ENCODE results near the gene CLDN15.
A peak's percentile ranks its signal among the peaks of the same experiment; 100 is the strongest.
"Not testable (repeated sequence)": the region's sequence is repeated elsewhere in the genome, so short reads cannot be mapped to it uniquely, and the experiment has no call there.

Gene CLDN15, protein sequence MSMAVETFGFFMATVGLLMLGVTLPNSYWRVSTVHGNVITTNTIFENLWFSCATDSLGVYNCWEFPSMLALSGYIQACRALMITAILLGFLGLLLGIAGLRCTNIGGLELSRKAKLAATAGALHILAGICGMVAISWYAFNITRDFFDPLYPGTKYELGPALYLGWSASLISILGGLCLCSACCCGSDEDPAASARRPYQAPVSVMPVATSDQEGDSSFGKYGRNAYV

DNA sequence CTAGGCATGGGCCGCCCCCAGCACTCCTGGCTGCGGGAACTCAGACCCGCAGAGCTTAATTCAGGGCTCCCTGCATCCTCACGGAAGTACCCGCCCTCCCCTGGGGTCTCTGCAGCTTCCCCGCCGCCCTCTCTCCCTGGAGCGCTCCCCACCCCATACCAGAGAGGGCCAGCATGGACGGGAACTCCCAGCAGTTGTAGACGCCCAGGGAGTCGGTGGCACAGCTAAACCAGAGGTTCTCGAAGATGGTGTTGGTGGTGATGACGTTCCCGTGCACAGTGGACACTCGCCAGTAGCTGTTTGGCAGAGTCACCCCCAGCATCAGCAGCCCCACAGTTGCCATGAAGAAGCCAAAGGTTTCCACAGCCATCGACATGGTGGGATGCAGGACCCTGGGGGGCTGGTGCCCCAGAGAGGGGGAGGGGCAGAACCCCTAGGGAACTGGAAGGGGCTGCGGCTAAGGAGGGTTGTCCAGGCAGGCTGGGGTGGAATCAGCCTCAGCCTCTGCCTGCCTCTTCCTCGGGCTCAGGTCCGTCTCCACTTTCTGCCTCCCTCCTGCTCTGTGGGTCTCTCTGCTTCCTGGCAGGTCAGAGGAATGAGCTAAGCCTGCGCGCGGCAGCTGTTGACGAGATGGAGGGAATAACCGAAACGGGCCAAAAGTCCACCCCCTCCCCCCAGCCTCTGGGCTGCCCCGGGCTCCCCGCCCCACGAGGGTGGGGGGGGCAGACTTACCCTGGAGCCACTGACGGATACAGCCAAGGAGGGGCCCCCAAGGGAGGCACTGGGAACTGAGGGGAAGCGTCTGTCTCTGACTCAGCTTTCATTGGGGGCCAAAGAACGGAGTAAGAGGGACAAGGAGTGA lies at the start of gene CLDN15:
Gene CLDN15, minus strand, starts transcription at position 597 of the 862 bp plus-strand sequence. Its CDS starts 221 bp downstream, at position 376.
- DNase-seq: no peak

DNA sequence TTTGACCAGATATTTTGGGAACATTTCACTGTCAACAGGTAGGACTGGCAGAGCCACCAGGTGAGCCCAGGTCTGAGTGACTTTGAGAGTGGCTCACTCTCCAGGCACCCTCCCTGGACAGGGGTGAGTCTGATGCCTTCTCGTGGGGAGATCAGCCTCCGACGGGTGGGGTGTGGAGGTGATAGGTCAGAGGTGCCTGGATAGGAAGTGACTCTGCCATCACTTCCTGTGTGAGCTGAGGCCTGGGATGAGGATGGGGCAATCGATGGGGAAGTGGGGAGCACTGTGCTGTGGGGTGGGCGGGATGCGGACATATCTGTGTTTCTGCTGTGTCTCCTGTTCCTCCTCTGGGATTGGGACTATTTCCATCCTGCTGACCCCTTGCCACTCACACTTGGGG lies 49.4 kb upstream of the CLDN15 start:
- DNase-seq: no peak

DNA sequence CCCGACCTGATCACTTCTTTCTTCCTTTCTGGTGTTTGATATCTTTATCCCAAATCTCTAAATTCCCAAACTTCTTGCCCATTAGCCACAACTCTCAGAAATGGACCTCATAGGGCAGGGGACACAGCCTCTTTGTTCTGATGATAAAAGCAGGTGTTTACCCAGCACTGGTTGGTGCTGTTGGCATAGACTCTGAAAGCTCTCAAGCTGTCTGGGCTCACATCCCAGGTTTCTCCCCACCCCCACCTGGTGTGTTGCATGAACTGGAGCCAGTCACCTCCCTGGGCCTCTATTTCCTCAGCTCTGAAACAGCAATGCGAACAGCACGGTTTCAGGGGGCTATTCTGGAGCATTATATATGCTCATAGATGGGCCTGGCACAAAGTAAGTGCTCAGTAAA lies 48.3 kb upstream of the CLDN15 start:
- DNase-seq: not testable (repeated sequence)

DNA sequence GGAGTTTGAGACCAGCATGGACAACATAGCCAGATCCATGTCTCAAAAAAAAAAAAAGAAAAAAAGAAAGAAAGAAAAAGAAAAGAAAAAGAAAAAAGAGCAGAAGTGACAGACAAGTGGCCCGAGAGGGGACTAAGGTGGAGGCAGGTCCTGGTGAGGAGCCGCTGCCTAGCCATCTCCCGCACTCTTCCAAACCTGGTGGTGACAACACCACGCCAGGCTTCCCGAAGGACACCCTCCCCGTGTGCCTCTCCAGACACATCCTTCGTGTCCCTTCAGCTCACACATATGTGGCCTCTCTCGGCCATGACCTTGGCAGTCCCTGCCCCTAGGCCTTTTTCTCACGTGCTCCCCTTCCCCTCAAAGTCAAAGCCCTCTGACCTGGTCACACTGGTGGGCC lies 47.6 kb upstream of the CLDN15 start:
- DNase-seq: no peak

DNA sequence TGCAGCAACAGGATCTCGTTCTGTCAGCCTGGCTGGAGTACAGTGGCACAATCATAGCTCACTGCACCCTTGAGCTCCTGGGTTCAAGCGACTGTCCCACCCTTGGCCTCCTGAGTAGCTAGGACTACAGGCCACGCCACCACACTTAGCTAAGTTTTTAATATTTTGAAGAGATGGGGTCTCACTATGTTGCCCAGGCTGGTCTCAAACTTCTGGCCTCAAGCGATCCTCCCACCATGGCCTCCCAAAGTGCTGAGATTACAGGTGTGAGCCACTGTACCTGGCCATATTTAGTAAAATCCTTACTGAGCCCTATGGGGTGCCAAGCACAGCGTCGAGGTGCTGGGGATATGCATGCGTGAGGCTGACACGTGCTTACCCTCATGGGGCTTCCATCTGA lies 43.3 kb upstream of the CLDN15 start:
- DNase-seq: not testable (repeated sequence)

DNA sequence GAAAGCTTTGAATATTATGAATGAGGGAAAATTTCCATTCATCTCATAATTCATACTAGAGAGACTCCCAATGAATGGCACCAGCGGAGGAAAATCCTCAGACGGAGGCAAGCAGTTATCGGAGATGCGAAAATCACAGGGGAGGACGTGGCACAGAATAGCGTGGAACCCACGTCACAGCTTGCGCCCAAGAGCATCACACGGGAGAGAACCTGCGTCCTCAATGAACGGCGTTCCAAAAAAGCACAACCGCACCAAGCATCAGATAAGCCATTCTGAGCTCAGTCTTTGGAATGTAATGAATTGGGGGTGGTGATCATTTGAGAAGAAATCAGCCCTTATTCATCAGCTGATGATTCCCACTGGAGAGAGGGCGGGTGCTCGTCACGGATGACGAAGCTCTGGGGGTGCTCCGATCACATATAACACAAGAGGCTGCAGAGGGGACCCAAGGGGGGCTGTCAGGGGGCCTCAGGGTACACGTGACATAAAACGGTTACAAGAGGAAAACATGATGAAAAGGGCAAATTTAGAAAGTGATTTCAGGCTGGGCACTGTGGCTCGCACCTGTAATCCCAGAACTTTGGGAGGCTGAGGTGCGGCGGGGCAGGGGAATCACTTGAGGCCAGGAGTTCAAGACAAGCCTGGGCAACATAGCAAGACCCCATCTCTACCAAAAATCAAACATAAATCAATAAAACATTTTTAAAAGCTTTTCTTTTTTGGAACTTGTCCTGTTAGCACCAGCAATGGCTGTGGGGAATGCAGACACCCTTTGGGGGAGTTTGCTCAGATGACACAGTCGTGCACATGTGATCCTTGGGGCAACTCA lies 41.1 kb upstream of the CLDN15 start:
- no peak for DNase-seq

DNA sequence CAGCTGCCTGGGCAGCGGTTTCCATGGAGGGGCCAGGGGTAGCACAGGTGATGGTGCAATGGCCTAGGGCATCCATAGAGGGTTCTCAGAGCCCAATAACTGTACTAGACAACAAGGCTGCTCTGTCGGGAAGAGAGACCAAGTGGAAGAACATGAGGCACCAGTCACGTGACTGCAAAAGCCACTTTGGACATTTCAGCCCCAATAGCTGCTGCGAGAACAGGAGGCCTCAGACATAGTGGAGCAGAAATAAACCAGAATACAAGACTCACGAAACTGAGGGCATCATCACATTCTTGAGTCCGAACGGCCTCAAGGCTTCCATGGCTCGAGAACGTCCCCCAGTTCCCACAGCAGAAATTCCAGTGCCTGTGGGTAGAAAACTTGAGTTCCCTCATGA lies 39.6 kb upstream of the CLDN15 start:
- DNase-seq: no peak

DNA sequence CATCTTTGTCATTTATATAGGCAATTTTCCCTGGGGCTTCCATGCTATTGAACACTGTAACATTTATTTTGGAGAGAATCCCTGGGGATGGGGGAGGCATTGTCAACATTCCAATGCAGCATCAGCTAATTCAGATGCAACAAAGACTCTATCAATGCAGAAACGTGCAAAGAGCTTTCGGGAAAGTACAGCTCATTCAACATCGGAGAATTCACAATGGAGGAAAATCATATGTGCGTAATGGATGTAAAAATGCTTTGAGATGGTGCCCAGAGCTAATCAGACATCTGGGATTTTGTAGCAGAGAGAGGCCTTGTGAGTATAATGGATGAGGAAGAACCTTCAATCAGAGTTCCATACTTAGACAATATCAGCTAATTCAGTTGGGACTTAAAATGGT lies 35.6 kb upstream of the CLDN15 start:
- no peak for DNase-seq

DNA sequence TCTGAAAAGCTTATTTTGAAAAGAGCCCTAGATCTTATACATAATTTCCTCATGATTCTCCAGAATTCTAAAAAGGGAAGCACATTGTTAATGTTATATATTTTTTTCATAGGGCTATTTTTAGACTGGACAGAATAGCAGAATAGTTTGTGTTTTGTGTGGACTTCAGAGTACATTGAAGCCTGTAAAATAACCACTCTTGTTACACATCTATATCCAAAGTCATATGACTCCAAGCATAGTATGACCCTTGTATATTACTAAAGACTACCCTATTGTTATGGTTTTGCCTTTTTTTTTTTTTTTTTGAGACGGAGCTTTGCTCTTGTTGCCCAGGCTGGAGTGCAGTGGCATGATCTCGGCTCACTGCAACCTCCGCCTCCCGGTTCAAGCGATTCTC lies 33.4 kb upstream of the CLDN15 start:
- DNase-seq: no peak

DNA sequence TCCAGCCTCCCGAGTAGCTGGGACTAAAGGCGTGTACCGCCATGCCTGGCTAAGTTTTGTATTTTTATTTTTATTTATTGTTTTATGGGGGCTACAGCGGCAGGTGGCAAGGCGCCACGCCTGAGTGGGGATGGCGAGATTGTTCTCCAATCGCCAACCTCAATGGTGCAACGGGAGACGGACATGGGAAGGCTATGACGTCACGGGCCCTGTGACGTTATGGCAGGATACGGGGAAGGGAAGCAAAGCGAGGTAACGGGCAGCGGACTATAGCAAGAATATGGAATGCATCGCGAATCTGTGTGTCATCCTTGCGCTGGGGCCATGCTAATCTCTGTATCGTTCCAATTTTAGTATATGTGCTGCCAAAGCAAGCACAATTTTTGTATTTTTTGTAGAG lies 32.1 kb upstream of the CLDN15 start:
- DNase-seq: no peak

DNA sequence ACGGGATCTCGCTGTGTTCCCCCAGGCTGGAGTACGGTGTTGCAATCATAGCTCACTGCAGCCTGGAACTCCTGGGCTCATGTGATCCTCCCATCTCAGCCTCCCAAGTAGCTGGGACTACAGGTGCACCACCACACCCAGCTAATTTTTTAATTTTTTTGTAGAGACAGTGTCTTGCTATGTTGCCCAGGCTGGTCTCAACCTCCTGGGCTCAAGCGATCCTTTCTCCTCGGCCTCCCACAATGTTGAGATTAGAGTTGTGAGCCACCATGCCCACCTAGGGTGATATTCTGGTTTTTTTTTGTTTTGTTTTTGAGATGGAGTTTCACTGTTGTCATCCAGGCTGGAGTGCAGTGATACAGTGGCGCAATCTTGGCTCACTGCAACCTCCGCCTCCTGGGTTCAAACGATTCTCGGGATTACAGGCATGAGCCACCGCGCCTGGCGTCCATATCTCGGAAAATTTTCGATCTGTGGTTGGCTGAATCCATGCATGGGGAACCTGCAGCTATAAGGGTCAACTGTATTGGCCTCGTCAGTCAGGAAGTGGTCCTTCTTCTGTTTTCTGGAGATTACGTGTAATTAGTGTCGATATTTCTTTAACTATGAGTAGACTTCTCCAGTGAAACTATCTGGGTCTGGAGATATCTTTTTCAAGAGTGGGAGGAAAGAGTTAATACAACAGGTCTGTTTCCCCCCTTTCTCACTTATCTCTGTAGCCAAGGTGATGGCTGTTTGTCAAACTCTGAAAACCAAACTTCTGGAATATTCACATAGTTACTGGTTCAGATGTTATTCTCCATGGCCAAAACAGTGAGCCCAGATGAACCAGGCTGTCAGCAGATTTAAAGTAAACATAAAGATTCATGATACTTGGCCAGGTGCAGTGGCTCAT lies 28.3 kb upstream of the CLDN15 start:
- DNase-seq: no peak

DNA sequence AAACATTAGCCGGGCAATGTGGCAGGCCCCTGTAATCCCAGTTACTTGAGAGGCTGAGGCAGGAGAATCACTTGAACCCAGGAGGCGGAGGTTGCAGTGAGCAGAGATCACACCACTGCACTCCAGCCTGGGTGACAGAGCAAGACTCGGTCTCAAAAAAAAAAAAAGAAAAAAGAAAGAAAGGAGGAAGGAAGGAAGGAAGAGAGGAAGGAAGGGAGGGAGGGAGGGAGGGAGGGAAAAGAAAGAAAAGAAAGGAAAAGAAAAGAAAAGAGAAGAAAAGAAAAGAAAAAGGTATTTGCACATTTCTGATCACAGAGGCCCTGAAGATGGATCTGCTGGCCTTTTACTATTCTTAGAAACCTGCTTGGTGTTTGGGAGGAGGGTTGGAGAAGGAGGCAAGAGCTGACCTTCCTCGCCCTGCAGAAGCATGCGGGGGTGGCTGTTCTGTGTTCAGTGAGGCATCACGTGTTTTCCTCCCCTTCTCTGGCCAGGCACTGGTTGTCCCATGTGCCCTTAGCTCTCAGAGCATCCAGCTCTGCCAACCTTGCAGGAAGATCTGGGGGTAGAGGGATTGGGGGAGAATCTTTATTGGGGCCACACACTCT lies 26.6 kb upstream of the CLDN15 start:
- DNase-seq: not testable (repeated sequence)

DNA sequence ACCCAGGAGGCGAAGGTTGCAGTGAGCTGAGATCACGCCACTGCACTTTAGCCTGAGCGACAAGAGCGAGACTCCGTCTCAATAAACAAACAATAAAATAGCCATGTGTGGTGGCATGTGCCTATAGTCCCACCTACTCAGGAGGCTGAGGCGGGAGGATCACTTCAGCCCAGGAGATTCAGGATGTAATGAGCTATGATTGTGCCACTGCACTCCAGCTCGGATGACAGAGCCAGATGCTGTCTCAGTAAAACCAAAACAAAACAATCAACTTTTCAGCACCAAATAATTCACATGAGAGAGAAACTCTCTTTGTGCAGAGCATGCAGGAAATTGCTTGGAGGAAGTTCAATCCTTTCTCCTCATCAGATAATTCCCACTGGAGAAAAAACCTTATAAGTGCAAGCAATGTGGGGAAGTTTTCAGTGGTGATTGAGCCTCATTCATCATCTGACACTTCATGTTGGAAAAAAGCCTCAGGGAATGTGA lies 20.7 kb upstream of the CLDN15 start:
- DNase-seq: no peak

DNA sequence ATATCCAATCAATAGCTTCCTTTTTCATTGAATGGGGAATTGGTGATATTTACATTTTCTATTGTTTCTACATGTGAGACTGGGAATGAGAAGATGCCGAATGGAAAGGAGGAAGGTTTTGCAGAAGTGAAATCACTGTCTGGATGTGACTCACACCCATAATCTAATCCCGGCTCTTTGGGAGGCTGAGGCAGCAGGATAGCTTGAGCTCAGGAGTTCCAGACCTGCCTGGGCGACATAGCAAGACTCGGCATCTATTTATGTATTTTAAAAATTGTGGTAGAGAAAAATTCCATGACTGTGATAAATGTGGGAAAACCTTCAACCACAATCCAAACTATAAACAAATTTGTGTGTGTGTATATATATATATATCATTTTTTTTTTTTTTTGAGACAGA lies 18.2 kb upstream of the CLDN15 start:
- no peak for DNase-seq

DNA sequence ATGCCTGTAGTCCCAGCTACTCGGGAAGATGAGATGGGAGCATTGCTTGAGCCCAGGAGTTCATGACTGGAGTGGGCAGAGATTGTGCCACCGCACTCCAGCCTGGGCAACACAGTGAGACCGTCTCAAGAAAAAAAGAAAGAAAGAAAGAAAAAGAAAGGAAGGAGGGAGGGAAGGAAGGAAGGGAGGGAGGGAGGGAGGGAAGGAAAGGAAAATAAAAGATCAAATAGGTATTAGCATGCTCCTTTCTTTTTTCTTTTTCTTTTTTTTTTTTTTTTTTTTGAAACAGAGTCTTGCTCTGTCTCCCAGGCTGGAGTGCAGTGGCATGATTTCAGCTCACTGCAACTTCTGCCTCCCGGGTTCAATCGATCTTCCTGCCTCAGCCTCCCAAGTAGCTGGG lies 15.6 kb upstream of the CLDN15 start:
- DNase-seq: not testable (repeated sequence)

DNA sequence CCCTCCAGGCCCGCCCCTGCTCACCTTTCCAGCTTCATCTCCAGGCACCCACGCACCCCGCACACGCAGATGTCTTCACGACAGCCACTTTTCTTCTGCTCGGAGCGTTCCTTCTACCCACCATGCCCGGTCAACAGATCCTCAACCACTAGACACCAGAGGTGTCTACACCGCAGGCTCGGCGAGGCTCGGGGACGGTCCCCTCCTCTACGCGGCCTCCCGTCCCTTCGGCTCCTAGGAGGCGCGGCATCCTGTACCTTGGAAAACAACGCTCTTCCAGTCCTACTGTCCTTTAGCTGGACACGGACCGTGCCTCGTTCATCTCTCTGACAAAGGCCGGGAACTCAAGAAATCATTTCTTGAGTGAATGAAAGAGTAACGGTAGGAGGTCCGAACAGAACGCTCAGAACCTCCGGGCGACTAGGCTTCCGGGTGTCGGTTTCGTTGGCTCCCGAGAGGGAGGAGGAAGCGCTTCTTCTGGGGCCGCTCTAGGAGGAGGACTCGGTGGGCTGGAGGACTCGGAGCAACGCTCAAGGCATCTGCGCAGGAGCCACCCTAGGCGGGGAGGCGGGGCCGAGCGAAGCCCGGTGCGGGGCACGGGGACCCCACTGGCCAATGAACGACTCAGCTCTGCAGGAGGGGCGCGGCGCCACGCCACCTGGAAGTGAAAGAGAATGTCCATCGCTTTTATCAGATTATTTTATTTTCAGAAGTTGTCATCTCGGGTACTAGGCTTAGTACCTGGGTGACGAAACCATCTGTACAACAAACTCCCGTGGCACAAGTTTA lies 14.5 kb upstream of the CLDN15 start:
- DNase-seq: peak; percentile 100

DNA sequence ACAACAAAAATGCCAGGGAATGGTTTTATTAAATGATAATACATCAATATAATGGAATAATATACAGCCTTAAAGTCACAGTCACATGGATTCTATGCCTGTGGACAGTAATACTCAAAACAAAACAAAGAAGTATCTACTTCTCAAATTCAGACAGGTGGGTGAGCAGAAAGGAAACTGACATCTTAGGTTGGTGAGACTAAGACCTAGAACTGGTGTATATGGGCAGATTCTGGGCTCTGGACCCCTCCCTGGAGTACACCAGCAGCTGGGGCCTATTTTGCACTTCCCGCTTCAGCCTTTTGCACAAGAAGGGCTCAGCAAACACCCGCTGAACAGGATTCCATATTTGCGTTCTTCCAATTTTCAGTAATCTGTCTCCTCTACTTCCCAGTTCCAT lies 12.7 kb upstream of the CLDN15 start:
- DNase-seq: no peak

DNA sequence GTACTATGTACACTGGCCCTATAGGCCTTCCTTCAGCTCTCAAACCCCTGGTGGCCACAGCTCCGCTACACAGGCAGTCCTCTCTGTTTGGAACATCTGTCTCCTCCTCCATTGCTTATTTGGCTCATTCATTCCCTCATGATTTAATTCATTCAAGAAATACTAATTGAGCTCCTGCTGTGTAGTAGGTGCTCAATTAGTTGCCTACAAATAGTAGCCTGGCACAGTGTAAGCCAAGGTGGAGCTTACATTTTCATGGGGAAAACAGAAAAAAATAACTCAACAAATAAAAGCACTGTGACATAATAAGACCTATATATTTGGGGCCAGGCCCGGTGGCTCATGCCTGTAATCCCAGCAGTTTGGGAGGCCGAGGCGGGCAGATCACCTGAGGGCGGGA lies 10.7 kb upstream of the CLDN15 start:
- no peak for DNase-seq

DNA sequence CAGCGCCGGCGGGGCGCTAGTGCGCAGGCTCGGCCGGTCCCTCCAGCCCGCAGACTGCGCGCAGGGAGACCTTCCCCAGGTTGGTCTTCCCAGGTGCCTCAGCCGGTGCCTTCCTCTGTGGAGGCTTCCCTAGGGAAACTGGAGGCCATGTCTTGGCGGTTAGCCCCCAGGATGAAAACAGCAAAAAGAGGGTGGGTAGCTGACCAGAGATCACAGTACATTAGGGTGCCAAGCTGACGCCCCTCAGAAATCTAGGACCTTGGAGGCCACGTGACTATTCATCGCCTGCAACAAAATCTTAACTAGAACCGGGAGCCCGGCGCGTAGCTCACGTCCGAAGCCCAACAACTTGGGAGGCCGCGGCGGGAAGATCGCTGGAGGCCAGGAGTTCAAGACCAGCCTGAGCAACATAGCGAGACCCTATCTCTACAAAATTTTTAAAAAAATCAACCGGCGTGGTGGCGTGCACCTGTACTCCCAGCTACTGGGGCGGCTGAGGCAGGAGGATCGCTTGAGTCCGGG lies 7.6 kb upstream of the CLDN15 start:
- no peak for DNase-seq

DNA sequence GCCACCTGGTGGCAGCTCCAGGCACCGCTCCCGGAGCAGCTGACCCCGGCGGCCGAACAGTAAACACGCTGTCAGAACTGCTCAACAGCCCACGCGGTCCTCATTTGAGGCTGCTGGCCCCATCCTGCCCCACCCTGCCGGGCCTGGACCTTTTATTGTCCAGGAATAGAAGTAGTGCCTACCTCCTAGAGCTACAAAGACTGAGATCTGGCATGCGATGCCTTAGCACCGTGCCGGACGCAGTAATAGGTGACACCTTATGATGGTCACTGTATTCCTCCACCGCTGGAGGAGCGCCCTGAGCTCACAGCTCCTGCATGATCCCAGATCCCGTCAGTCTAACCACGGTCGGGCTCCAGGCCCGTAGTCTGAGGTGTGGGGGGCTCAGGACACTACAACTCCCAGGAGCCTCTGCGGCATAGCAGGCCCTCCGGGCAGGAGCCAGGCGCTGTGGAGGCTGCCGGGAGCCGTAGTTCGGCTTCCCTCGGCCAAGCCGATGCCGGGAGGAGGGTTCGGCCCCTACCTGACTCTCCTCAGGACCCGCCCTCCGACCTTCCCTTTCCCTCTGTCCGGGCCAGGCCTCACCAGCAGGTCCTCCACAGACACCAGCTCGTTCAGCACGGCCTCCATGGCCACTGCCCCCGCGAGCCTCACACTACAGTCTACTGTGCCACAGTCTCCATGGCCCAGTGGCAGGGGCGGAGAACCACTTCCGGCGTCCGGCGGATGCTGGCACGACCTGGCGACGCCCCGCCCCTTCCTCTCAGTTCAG lies 7.0 kb upstream of the CLDN15 start, which contains the start of gene FIS1:
Gene FIS1, minus strand, starts transcription at position 707 of the 772 bp plus-strand sequence. Its CDS starts 77 bp downstream, at position 630.
- peak; percentile 95 for DNase-seq

All from activated naive CD4-positive, alpha-beta T cell treated with anti-CD3 and anti-CD28 coated beads, Interleukin-2, amount 50 U/mL, for 16 hours (primary cell).